Esophagus muscularis mucosa (tissue), 4 donors: ENCODE data around the gene IFI6.

Source experiments
- CTCF ChIP-seq, 3 experiments: fragments of 200-600 bp in 2 of 3; fragments of 450-650 bp in 1 of 3; sonication (generic) in 2 of 3; IDR thresholded peaks; one replicate each; pipeline ENCODE4 v1.5.1; 2017 to 2019; ENCODE audit warnings: antibody characterized with exemption in 3 of 3, mild to moderate bottlenecking in 2 of 3, moderate library complexity in 1 of 3
- EP300 ChIP-seq: sonication (generic); formaldehyde crosslinking; IDR thresholded peaks from one replicate; pipeline ENCODE4 v1.6.1; 2017; ENCODE audit warnings: antibody characterized with exemption
- POLR2A ChIP-seq: fragments of 450-650 bp; IDR thresholded peaks from one replicate; pipeline ENCODE4 v1.6.1; 2017; ENCODE audit warnings: antibody characterized with exemption, moderate library complexity, mild to moderate bottlenecking, low read depth
- POLR2AphosphoS5 ChIP-seq, 2 donors: sonication (generic); formaldehyde crosslinking; IDR thresholded peaks; one replicate each; pipeline ENCODE4 v1.6.1; 2017; ENCODE audit warnings: antibody characterized with exemption in 2 of 2

GRCh38 chr1:27634177-27634984 is 37.6 kb downstream of the IFI6 start:
- TF ChIP-seq CTCF (IDR thresholded peaks at IDR 0.05) (peak in 1 of 3 experiments; percentile 15), POLR2A (no peak), EP300 (no peak), POLR2AphosphoS5 (IDR thresholded peaks at IDR 0.05) (peak; percentile 47 to 58)
